Posterior vena cava (tissue), 2 donors: ENCODE results near the gene NTF3. TPM values are rescaled to one million over a fixed set of nuclear protein-coding genes. Genes with fewer than 3 reads are reported as not detected.

Experiments used
- DNase-seq: peaks from one replicate; pipeline ENCODE4 v3.0.0-alpha.2; 2020; ENCODE audit warnings: low spot score
- intact Hi-C, 2 donors: fragments of 100-400 bp; cut with DNase I; formaldehyde crosslinking; loops; one replicate each; pipeline versions ENCODE4 v1.14.1 to v1.14.2; 2022 to 2023
- total RNA-seq, 2 donors: library from RNA; stranded (reverse); fragmentation: NEBNext Ultra II Directional; extraction: Animal tissue kit (Norgen Biotek cat#: 25700); gene quantifications; one replicate each; pipeline ENCODE4 v1.2.1, GENCODE V29; 2021
- donor health status: DM: yes; HTN: yes; CAD: no.
- donor health status: DM: yes; HTN: yes; CAD: no.

Gene NTF3
- total RNA-seq, 2 donors from 2014 or later: 16.1 to 17.9 TPM

DNA sequence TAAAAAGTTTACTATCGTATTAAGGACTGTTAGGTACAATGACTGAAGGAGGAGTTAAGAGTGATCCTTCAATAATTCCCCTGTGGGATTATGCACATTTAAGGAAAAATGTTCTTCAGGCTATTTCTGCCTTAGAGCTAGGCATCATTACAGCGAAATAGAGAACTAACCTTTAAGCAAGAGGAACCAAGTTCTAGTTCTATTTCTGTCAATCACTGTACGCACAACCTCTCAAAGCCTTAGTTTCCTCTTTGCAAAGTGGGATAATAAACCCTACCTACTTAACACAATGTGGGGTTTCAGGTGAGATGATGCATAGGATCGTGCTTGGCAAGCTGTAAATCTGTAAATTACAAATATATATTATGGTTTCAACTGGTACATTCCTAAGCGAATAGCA lies 15.4 kb downstream of the NTF3 start:
- no peak for DNase-seq
- intact Hi-C loops: loop anchor here in 1 of 2 donors (10.0 kb wide), 1 partner anchor 273 kb away; no protein-coding TSS in a partner anchor

DNA sequence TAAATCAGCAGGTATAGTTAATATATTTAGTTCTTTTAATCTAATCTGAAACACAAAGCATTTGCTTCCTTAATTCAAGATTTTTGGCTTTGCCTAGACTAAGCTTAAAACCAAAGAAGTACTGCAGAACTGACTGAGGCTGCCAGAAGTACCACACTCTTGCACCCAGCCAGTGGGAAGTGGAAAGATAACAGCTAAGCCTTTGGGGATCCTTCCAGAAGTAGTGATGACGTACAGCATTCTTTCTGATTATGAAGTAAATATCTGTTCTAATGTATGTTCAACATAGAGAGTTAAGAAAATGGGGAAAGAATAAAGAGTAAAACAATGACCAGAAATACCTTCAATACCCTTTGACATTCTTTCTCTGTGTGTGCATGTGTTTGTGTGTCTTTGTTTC lies 19.3 kb downstream of the NTF3 start:
- intact Hi-C loops: no loop called here
- DNase-seq: no peak

DNA sequence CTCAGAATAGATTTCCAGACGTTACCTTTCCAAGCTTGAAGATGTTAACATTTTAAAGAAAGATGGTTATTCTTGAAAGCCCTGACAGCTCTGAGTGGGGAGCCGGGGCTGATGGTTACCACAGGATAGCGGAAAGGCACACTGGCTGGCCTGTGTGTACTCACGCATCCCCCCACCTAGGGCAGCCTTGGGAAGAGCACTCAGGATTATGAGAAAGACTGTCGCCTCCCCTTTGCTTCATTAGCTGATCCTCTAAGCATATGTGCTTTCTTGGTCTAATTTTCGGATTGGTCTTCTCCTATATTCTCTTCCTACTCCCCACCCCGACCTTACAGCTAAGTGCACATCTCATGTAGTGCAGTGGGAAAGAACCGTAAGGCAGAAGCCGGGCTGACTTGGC lies 20.7 kb downstream of the NTF3 start:
- intact Hi-C loops: no loop called here
- DNase-seq: peak; percentile 47

DNA sequence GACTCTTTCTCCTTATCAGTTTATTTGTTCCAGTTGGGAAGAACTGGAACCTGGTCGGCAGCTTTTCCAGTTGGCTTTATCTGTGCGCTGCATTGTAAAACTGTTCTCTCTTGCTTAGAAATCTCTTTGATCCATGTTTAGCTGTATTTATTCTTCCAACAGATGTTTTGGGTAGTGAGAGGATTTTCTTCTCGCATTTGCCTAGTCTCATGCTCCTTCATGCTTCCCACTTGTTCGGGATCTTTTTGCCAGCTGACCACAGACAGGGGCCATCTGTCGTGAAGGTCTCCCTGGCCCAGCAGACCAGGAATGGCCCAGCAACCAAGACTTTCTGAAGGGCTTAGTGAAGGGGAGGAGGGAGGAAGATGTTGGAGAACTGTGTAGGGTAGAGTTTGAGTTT lies 21.6 kb downstream of the NTF3 start:
- intact Hi-C loops: no loop called here
- DNase-seq: peak; percentile 26

DNA sequence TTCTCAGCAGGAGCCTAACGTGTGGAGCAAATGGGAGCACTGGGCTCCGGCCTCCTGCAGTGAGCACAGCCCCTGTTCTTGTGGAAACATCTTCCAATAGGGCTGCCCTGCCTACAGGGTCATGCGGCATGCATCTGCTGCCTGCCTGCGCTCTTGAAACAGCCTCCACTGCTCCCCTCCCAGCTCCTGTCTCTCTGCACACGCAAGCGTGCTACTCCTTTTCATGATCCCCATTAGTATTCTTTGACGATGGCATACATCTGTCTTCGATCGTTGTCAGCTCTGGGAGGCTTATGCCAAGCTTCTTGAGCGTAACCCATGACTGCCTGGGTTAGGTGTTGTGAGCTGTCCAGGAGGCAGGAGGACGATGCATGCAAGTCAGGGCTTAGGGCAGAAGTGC lies 23.1 kb downstream of the NTF3 start:
- intact Hi-C loops: no loop called here
- no peak for DNase-seq

DNA sequence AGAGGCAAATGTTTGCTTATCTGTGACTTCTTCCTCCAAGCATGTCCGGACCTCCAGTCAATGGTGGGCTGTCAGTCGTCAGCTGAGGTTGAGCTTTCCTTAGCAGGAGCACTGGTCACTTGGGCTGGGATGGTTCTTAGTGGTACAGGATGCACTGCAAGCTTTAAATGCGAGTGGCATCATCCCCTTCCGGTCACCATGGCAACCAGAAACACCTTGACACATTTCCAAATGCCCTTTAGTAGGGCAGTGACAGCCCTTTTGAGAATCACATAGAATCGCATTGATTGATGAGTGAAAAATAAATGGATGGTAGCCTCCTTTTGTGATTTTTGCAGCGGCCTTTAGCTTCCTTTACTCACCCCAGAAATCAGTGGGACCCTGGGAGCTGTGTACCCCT lies 24.1 kb downstream of the NTF3 start:
- intact Hi-C loops: no loop called here
- no peak for DNase-seq

DNA sequence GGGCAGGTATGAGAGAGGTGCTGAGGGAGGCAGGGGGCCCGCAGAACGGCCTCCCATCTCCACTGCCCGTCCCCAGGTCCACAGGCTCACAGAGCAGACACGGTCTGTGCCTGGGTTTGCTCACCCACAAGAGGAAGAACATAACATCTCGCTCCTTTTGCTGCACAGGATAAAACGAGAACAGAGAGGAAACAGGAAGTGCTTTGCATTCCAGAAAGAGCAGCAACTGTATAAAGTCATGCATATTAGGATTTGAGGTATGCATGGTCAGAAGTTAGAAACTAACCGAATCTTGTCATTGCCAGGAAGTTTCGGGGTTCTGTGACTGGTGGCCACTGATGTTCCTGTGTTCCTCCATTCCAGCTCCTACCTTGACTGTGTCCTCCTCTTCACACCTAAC lies 25.0 kb downstream of the NTF3 start:
- intact Hi-C loops: no loop called here

DNA sequence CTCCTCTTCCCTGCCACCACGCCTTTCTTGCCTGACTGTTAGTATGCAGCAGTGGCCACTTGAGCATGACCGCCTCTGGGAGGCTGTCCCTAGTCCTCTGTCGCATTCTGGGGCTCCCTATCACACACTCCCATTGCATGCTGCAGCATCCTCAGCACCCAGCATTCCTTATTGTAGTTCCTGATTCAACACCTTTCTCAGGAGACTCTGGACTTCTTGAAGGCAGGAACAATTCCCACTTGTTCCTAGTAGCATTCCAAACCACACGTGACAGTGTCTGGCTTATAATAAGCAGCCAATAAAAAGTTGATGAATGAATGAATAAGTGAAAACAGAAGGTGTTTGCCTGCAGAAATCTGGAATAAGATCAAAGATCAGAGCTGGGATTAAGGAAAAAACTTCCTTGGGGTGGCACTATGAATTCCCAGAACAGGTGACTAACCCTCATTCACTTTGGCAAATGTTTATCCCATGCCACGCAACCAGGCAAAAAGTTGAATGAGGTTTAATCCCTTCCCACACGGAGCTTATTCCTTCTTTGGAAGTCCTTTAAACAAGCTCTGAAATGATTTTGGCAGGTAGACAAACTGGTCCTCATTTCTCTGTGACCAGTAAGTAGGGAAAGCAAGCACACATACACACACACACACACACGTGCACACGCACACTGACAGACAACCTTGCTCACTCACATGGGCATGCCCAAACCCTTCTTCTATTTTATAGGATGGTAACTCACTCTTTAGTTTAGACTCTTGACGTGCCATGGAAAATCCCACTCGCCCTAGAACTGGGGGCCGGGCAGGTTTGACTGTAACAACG lies 26.5 kb downstream of the NTF3 start:
- intact Hi-C loops: no loop called here
- DNase-seq: no peak

More for the DNA sequence above, 25.0 kb downstream of the NTF3 start:
- DNase-seq: peak; percentile 22

DNA sequence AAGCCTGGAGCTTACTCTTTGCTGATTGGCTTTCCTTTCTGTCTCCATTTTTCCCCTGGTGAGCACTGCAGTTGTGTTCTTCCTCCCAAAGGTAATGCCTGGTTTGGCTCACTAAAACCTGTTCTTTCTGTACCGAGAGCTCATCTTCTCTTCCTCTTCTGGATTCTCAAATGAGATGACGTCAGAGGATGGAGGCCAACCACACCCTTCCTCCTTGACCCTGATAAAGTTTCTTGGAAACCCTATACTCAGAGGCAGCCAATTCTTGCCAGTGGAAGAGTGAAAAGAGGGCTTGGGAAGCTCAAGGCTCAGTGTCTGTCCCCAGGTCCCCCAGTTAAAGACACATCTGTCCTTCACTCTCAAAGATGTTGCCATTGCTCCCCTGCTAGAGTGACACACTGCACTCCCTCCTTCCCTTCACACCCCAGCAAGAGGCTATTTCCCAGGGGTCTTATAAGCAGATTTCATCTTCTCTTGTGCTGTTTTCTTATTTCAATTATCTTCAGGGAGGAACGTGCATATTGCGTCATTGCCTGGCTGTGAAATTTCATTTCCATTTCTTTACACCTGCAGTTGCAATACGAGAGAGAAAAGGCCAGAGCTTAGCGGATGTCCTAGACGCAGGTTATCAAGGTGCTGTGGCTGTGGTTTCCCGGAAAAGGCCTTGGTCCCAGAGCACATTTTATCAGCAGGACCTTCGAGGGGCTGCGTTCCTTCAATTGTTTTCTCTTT lies 27.3 kb downstream of the NTF3 start:
- intact Hi-C loops: no loop called here

DNA sequence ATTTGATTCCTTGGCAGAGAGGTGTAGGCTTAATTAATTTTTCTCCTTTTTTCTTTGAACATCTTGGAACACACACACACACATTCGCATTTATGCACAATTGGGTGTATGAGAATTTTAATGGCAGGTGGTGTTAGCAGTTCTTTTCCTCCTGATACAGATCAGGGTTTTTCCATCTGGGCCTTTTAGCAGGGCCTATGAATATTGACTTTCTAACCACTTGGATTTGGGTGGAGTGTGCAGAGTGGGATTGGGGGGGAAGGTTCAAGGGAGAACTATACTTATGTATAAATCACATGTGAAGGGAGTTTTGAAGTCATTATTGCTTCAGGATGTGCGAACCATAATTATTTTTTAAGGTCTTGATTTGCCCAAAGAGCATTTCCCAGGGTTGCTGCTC lies 28.9 kb downstream of the NTF3 start:
- DNase-seq: no peak
- intact Hi-C loops: no loop called here

More for the DNA sequence above, 27.3 kb downstream of the NTF3 start:
- DNase-seq: no peak

DNA sequence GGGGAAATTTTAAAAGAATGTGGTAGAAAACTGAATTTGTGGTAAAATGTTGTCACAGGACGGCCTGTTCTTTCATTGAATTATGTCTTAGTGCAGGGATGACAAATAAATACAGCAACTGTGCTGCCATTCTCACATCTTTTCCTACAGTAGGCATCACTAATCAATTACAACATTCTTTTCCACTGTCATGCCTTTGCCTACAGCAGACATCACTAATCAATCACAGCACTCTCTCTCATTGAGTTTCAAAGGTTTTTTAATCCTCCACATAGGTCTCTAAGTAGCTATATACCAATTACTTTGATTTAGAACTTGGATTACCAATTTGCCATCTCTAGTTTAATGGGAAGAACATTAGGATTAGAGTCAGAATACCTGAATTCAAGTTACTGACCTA lies 30.1 kb downstream of the NTF3 start:
- no peak for DNase-seq
- intact Hi-C loops: loop anchor here in 1 of 2 donors (1.0 kb wide), 1 partner anchor 16 kb away; no protein-coding TSS in a partner anchor

DNA sequence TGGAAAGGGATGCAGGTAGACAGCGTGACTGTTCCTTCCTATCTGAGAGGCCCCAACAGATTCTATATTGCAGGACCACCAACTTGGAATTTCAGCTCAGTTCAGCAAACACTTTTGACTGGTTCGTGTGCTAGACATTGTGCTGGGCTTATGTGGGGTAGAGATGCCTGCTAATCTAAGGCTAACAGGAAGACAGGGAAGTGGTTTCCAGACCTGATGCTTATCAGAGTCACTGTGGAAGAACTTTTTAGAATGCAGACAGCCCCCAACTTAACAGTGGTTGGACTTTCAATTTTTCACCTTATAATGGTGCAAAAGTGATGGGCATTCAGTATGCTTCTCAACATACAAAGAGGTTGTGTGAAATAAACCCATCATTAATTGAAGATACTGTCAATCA lies 32.2 kb downstream of the NTF3 start:
- no peak for DNase-seq
- intact Hi-C loops: no loop called here

DNA sequence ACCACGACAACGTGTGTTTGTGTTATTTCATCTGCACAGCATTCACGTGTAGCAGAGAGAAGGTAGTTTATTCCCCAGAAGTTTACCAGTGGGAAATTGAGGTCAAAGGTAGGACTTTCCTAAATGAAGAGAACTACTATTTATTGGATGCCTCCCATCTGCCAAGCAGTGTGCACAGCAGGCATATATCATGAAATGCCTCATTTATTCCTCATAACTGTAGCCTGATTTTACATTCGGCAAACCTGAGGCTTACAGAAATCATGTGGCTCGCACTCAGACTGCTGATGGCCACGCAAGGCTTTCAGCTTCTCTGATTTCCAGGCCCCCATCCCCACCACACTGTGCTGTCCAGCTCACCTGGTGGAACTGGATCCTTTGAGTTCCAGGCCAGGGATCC lies 33.5 kb downstream of the NTF3 start:
- DNase-seq: peak; percentile 58
- intact Hi-C loops: no loop called here

DNA sequence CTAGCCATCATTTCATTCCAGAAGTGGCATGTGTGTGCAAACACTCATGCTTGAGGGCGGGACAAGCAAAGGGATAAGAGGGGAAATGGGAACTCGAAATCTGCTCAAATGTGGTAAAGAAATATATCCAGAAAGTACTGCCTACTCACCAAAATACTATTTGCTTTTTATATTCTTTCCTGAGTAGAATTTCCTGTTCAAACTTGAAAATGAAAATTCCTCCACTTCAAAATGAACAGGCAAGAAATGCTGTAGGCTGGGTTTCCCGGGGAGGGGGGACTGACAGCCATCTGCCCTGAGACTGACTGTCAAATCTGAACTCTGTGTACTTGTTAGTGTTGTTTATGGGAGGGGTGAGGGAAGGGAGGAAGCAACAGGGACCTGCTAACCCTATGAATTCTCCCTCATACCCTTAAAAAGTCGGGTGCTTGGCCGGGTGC lies 34.6 kb downstream of the NTF3 start:
- intact Hi-C loops: no loop called here

DNA sequence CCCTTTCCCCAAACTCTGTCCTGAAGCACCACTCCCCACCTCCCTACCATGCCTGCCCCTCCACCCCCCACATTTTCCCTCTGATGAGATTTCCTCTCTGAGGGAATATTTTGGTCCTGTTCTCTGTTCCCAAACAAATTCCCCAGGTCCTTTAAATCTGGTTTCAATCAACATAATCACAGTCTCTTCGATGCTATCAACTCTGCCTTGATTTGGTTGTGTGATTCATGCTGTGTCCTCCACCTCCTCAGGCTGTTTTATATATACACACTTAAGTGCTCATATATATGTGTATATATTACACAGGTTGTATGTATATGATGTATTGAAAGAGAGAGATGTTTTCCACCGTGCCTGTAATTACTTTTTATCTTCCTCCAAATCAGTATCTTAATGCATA lies 36.0 kb downstream of the NTF3 start:
- intact Hi-C loops: loop anchor here in 1 of 2 donors (1.0 kb wide), 1 partner anchor 35 kb away; no protein-coding TSS in a partner anchor
- DNase-seq: no peak

More for the DNA sequence above, 34.6 kb downstream of the NTF3 start:
- DNase-seq: no peak

DNA sequence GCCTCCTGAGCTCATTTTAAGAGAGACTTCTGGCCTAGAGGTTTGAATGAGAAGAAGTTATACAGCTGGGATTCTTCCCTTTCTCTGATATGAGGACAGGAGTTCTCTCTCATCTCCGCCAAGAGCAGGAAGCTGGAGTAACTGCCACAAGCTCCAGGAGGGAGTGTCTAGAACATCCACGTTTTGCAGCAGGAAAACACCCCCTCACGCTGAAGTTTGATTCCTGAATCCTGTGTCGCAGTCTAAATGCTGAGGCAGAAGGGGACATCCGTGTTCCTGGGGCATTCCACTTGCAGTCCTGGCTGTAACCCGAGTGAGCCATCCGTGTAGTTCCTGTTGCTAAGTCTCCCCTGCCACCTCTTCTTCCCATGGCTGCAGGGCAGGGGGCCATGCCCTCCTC lies 38.3 kb downstream of the NTF3 start:
- no peak for DNase-seq
- intact Hi-C loops: no loop called here

DNA sequence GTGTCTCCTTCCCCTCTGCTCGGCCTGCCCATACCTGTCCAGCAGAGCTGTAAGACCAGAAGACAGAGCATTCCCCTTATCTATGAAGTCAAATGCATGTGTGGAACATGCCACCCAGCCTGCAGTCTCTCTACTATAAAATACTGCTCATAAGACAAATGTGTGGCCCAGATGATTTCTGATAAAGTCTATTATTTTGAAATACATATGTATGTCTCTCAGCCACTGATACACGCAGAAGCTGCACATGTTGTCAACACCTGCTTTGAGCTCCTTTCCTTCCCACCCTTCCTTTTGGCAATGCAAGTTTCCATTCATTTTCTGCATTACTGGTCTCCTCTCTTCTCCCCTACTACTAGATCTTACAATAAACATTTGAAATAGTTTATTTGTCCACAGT lies 38.8 kb downstream of the NTF3 start:
- DNase-seq: no peak
- intact Hi-C loops: no loop called here

DNA sequence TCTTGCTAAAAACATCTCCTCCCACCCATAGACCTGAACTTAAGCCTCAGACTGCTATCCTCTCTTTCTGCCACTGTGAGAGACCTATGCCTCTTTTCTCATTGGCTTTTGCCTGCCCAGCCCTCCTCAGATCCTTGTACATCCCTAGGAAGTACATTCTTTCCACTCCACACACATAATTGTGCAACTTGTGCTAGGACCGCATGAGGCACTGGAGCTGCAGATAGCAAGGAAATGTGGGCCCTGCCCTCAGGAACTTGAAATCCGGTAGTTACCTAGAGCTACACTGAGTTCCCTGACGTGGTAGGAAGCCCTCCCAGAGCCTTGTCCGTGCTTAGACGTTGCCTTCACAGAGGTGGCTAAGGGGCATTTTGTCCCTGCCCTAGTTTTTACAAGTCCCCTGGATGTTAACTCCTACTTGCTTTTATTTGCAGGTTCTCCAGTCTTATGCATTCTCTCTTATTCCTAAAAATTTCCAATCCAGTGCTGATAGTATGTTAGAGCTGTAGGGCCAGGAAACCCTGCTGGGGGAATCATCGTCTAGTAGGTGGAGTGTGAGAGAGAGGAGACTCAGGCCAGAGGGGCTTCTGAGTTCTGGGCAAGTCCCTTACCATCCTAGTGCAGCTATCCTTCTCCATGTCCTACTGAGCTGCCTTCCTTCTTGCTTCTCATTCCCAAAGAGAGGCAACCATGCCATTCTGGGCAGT lies 41.3 kb downstream of the NTF3 start:
- intact Hi-C loops: no loop called here
- no peak for DNase-seq

DNA sequence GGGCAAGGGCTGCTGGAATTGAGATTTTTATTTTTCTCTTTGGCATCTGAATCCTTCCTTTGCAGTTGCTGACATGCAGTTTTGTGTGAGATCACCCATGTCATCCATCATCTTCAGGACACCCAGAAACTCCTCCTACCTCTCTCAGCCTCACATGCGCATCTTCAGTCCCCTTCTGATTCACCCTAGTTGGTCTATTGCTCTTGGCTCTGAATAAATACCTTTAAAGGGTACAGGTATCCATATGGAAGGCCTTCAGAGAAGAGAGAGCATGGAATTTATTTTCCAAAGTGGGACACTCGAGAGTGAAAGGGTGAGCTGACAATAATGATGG lies 41.8 kb downstream of the NTF3 start:
- no peak for DNase-seq
- intact Hi-C loops: no loop called here

DNA sequence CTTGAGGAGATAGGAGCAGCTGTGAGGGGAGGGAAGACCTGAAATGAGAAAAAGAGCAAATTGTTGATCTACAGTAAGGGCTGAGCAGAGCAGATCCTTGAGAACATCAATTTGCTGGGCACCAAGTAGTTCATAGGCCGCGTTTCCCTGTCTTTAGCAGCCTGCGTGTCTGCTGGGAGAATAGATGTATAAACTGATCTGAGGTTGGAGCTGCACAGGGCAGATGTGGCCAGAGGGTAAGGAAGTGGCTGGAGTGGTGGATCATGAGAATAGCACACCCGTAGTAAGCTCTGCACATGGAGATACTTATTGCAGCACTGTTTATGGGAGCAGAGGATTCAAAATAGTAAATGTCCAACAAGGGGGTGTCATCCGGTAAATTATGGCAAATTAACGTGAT lies 44.4 kb downstream of the NTF3 start:
- no peak for DNase-seq
- intact Hi-C loops: no loop called here
